GM19351 (cell line): ENCODE results near the gene SRPRB.

ENCODE experiments used
- ATAC-seq: cut with Tn5 transposase; IDR thresholded peaks from one replicate; pipeline ENCODE4 v1.9.1; 2021; ENCODE audit warnings: mild to moderate bottlenecking, moderate library complexity; ENCODE audit not compliant: unreplicated experiment

SRPRB gene

DNA sequence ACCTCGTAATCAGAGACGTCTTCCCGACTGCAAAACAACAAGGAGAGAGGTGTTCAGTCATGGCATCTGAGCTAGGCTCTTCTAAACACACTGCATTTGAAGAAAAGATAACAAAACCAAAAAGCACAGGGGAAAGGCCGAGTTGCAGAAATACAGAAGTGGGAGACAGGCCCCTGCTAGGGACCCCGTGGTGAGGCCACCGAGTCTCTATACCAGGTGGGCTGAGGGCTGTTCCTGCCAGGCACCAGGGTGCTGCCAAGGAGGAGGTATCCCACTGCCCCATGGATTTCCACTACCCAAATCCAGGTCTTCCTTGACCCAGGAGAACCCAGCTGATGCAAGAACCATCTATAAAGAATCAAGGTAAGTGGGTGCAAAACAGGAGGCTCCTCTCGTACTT lies 59.0 kb downstream of the SRPRB start:
- no peak for ATAC-seq

DNA sequence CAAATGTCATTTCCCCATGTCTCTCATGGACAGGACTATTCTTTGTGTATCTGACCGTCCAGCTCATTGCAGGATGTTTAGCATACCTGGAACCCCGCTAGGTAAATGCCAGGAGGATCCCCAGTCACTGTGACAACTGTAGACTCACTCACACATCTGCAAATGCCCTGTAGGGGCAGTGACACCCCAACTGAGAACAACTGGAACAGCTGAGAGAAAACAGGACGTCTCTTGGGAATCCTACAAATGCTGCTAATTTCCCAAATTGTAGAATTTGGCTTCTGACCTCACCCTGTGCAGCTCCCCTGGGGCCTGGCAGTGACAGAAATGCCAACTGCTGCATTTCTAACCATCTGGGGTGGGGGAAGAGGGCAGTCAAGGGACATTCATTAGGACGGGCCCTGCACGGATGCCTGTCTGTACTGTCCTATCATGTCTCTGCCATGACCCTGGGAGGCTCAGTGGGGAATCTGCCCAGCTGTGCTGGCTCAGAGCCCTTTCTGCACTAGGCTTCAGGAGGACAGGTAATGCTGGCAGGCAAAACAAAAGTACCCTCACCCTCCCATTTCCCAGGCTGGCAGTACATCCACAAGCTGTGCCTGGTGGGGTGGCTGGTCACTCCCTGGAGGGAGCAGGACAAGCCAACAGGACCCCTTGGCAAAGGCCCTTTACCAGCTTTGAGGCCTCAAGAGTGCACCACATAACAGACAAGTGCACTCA lies 59.7 kb downstream of the SRPRB start:
- ATAC-seq = no peak

DNA sequence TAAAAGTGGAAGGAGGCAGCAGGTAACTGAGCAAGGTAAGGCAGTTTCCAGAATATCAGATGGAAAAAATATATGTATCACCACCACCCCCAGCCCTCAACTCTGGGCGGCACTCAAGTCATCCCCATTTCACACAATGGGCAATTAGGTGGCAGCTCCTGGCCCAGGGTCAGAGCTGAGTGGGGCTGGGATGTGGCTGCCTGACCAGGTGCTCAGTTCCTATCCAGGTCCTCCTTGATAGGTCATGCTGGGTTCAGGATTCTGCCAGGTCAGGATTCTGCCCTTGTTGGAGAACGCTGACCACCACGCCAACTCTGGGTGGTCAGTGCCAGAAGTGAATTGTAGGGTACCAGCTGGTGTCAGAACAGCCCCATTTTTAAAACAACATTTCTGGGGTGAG lies 60.5 kb downstream of the SRPRB start:
- no peak for ATAC-seq

DNA sequence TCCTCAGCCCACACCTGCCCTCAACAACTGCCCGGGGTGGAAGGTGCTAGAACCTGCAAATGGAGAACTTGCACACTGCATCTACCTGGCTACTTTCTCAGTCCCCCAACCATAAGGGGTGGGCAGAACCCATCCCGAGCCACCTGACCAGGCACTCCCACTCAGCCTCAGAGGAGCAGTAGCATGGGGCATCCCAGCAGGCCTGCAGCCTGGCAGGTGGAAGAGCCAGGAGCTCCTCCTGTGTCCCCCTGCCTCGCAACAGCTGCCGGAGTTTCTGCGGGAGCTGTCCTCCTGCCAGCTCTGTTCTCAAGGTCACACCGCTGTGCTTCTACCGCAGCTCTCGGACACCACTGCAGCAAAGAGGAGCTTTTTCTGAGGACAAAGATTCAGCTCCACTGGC lies 62.6 kb downstream of the SRPRB start:
- ATAC-seq = no peak

DNA sequence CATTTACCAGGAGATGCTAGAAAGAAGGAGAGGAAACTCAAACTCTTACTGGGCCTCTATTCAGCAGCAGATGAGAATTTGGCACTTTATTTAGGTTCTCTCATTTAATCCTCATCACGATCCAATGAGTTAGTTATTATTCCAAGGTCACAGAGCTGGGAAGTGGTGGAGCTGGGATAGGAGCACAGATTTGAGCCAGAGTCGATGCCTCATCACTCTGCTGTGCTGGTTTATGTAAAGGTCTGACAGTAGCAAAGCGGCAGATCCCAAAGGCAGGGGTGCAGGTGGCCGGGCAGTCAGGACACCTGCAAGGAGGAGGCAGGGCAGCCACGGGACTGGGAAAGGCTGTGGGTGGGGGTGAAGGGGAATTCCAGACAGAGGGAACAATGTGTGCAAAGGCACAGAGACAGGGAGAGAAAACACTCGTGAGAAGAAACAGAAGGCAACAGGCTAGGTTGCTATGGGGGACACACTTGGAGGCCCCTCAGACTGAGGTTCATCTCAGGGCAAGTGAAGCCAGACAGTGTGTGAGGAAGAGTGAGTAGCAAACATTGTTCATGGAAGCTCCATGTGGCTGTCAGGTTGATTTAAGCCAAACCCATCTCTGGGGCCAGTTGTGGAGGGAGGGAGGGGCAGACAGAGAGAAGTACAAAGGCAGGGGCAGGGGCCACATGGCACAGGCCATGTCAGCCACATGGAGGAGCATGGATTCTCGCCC lies 63.3 kb downstream of the SRPRB start:
- no peak for ATAC-seq

DNA sequence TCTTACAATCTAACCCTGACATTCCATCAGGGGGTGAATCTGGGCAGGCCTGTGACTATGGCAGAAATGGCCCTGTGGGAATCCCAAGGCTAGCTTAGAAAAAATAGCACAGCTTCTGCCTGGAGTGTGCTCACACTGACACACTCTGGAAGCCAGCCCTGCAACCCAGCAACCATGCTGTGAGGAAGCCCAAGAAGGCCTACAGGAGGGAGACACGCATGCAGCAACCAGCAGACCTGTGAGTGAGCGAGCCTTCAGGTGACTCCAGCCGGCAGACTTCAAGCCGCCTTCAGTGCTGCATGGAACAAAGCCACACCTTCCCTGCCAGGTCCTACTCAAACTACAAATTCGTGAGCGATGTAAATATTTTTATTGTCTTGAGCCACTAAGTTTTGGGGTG lies 64.0 kb downstream of the SRPRB start:
- no peak for ATAC-seq

DNA sequence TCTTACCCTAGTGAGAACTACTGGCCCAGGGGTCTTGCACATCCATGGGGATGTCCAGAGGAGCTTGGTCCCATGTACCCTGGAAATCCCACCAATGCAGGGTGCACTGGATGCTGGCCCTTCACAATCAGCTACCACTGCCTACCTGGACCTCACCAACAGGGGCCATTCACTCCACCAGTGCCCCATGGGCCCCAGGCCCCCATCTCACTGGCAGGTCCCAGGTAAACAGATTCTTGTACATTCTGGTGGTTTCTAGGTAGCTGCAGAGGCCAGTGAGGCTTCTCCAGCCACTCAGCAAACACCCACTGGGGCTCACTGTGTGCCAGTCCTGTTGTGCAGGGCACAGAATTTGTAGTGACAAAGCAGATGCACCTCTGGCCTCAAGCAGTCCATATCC lies 65.2 kb downstream of the SRPRB start:
- ATAC-seq = no peak
